H1 (cell line): ENCODE data around the gene DMAC2L. TPM values are rescaled to one million over a fixed set of nuclear protein-coding genes. Genes with fewer than 3 reads are reported as not detected.

Source experiments
- CTCF ChIA-PET: fragments of 300-600 bp; sonication (Branson Sonifier 250); formaldehyde crosslinking; loops from one replicate; lab custom pipeline; 2021; ENCODE audit not compliant: partially characterized antibody; lab: Charles Lee
- POLR2A ChIA-PET: fragments of 300-600 bp; sonication (Branson Sonifier 250); formaldehyde crosslinking; loops from one replicate; lab custom pipeline; 2021; ENCODE audit warnings: inconsistent platforms; ENCODE audit not compliant: partially characterized antibody; lab: Charles Lee
- DNase-seq, 2 experiments: peaks; one replicate each; pipeline versions ENCODE4 v3.0.0 to v3.0.0-alpha.2; 2010 to 2022; ENCODE audit warnings: low spot score in 2 of 2, low read depth in 1 of 2, mixed read lengths in 1 of 2
- FAIRE-seq: peaks from 2 replicates; lab custom pipeline; 2011; peaks lifted over from hg19 to GRCh38; lab: Jason Lieb, UNC
- H2AFZ ChIP-seq: 2 replicates; pipeline ENCODE4 v1.8.1; 2012; ENCODE audit warnings: low read length, inconsistent platforms
- H2AK5ac ChIP-seq: 2 replicates; pipeline ENCODE4 v1.6.1; 2013; ENCODE audit warnings: low read depth, low read length
- H2BK120ac ChIP-seq: replicated peaks from 2 replicates; pipeline ENCODE3; 2013; ENCODE audit warnings: low read depth, low read length, inconsistent platforms
- H2BK12ac ChIP-seq: 2 replicates; pipeline ENCODE4 v1.6.1; 2013; ENCODE audit warnings: low read depth, low read length
- H2BK15ac ChIP-seq: 2 replicates; pipeline ENCODE4 v1.6.1; 2013; ENCODE audit warnings: low read length
- H2BK20ac ChIP-seq: 2 replicates; pipeline ENCODE4 v1.6.1; 2013; ENCODE audit warnings: low read length
- H2BK5ac ChIP-seq: 2 replicates; pipeline ENCODE4 v1.6.1; 2013; ENCODE audit warnings: low read depth, low read length
- H3K14ac ChIP-seq: 2 replicates; pipeline ENCODE4 v1.6.1; 2013; ENCODE audit warnings: inconsistent platforms; ENCODE audit not compliant: insufficient read length
- H3K18ac ChIP-seq: 2 replicates; pipeline ENCODE4 v1.6.1; 2013; ENCODE audit warnings: low read length; ENCODE audit errors: extremely low read depth
- H3K23ac ChIP-seq: 2 replicates; pipeline ENCODE4 v1.6.1; 2013; ENCODE audit warnings: inconsistent platforms; ENCODE audit not compliant: insufficient read length
- H3K23me2 ChIP-seq: 2 replicates; pipeline ENCODE4 v1.6.1; 2013; ENCODE audit warnings: low read depth, low read length
- H3K27ac ChIP-seq: 2 replicates; pipeline ENCODE4 v1.6.1; 2011; ENCODE audit warnings: low read depth, low read length, inconsistent platforms
- H3K27me3 ChIP-seq, 4 experiments: replicated peaks in 1 of 4; 1 replicate in 1 of 4; 2 replicates in 3 of 4; pipeline versions ENCODE4 v1.6.1 to v1.8.1; 2011 to 2013; ENCODE audit warnings: low read length in 3 of 4, mild to moderate bottlenecking in 3 of 4, inconsistent platforms in 2 of 4, mixed read lengths in 2 of 4, moderate library complexity in 1 of 4; ENCODE audit not compliant: control insufficient read depth in 3 of 4, insufficient read depth in 3 of 4; ENCODE audit errors: extremely low read depth in 1 of 4
- H3K36me3 ChIP-seq, 4 experiments: 2 replicates each; pipeline versions ENCODE4 v1.6.1 to v1.8.1; 2011 to 2013; ENCODE audit warnings: mild to moderate bottlenecking in 4 of 4, low read length in 3 of 4, moderate library complexity in 2 of 4, control low read depth in 1 of 4, inconsistent platforms in 1 of 4; ENCODE audit not compliant: insufficient read depth in 4 of 4, control insufficient read depth in 2 of 4
- H3K4ac ChIP-seq: replicated peaks from 2 replicates; pipeline ENCODE3; 2013; ENCODE audit warnings: low read length, low read depth, mixed read lengths, inconsistent platforms; ENCODE audit not compliant: insufficient read length
- H3K4me1 ChIP-seq, 4 experiments: replicated peaks in 1 of 4; 1 replicate in 1 of 4; 2 replicates in 3 of 4; pipeline versions ENCODE4 v1.6.1 to v1.8.1; 2011 to 2013; ENCODE audit warnings: low read length in 3 of 4, inconsistent platforms in 2 of 4, mixed read lengths in 1 of 4; ENCODE audit not compliant: insufficient read depth in 4 of 4, control insufficient read depth in 3 of 4
- H3K4me2 ChIP-seq, 2 experiments: 2 replicates each; pipeline versions ENCODE4 v1.6.1 to v1.8.1; 2011 to 2013; ENCODE audit warnings: low read depth in 2 of 2, low read length in 2 of 2, control low read depth in 1 of 2, inconsistent platforms in 1 of 2, mild to moderate bottlenecking in 1 of 2; ENCODE audit not compliant: insufficient read depth in 1 of 2
- H3K4me3 ChIP-seq, 4 experiments: fragments of 200-600, 300-600 bp in 1 of 4; sonication (generic), shearing (Covaris generic), sonication (Bioruptor Twin) in 1 of 4; 2 replicates each; pipeline versions ENCODE4 v1.5.1 to v1.8.1; 2011 to 2016; ENCODE audit warnings: low read length in 4 of 4, low read depth in 3 of 4, control low read depth in 2 of 4, inconsistent platforms in 2 of 4, mild to moderate bottlenecking in 2 of 4, mixed read lengths in 1 of 4, moderate library complexity in 1 of 4; ENCODE audit not compliant: insufficient read depth in 2 of 4; ENCODE audit errors: extremely low read depth in 1 of 4
- H3K56ac ChIP-seq: replicated peaks from 2 replicates; pipeline ENCODE3; 2013; ENCODE audit warnings: low read depth, mild to moderate bottlenecking, mixed read lengths, low read length, inconsistent platforms; ENCODE audit not compliant: insufficient read length
- H3K79me1 ChIP-seq: 2 replicates; pipeline ENCODE4 v1.6.1; 2013; ENCODE audit warnings: low read depth, low read length, control low read depth
- H3K79me2 ChIP-seq, 2 experiments: 2 replicates each; pipeline versions ENCODE4 v1.6.1 to v1.8.1; 2012 to 2013; ENCODE audit warnings: low read length in 2 of 2, mild to moderate bottlenecking in 2 of 2, inconsistent platforms in 1 of 2; ENCODE audit not compliant: insufficient read depth in 2 of 2, control insufficient read depth in 1 of 2
- H3K9ac ChIP-seq, 4 experiments: replicated peaks in 1 of 4; 1 replicate in 1 of 4; 2 replicates in 3 of 4; pipeline versions ENCODE4 v1.6.1 to v1.8.1; 2011 to 2013; ENCODE audit warnings: low read depth in 3 of 4, low read length in 3 of 4, control low read depth in 2 of 4, mild to moderate bottlenecking in 2 of 4, moderate library complexity in 2 of 4, inconsistent platforms in 1 of 4; ENCODE audit errors: extremely low read depth in 1 of 4
- H3K9me3 ChIP-seq, 2 experiments: 2 replicates each; pipeline versions ENCODE4 v1.6.1 to v1.8.1; 2012 to 2013; ENCODE audit warnings: mild to moderate bottlenecking in 2 of 2, moderate library complexity in 2 of 2, control low read depth in 1 of 2, inconsistent platforms in 1 of 2, low read depth in 1 of 2, low read length in 1 of 2, mixed read lengths in 1 of 2; ENCODE audit not compliant: insufficient read depth in 2 of 2
- H4K20me1 ChIP-seq, 2 experiments: replicated peaks in 1 of 2; 2 replicates each; pipeline versions ENCODE3 to v1.8.1; 2011 to 2013; ENCODE audit warnings: inconsistent platforms in 2 of 2, low read length in 2 of 2, mild to moderate bottlenecking in 1 of 2; ENCODE audit not compliant: insufficient read depth in 2 of 2, control insufficient read depth in 1 of 2
- H4K5ac ChIP-seq: 2 replicates; pipeline ENCODE4 v1.6.1; 2013; ENCODE audit warnings: low read length, low read depth, mixed read lengths, inconsistent platforms; ENCODE audit not compliant: insufficient read length
- H4K8ac ChIP-seq: 2 replicates; pipeline ENCODE4 v1.8.0; 2013; ENCODE audit warnings: mild to moderate bottlenecking, moderate library complexity, low read length, inconsistent platforms; ENCODE audit not compliant: insufficient read depth; ENCODE audit errors: extremely low read depth
- H4K91ac ChIP-seq: replicated peaks from 2 replicates; pipeline ENCODE3; 2013; ENCODE audit warnings: low read length, mixed read lengths, inconsistent platforms; ENCODE audit not compliant: insufficient read length
- BRCA1 ChIP-seq: IDR thresholded peaks from 2 replicates; pipeline ENCODE4 v1.6.1; 2012; ENCODE audit warnings: low read depth, low read length, improper control_type of control experiment
- CBX8 ChIP-seq: fragments of 300-800, 300-1000 bp; sonication (generic); IDR thresholded peaks from 2 replicates; pipeline ENCODE4 v1.7.1; 2016; ENCODE audit warnings: low read depth, low read length, borderline replicate concordance
- CTBP2 ChIP-seq: IDR thresholded peaks from 2 replicates; pipeline ENCODE4 v1.7.0; 2011; ENCODE audit warnings: borderline replicate concordance, mild to moderate bottlenecking, moderate library complexity, mixed read lengths, low read length; ENCODE audit not compliant: insufficient read depth, insufficient read length
- EGR1 ChIP-seq: IDR thresholded peaks from 2 replicates; pipeline ENCODE4 v1.6.1; 2011; ENCODE audit warnings: low read depth, low read length, borderline replicate concordance
- HDAC2 ChIP-seq, 2 experiments: fragments of 300-600 bp in 1 of 2; sonication (generic) in 1 of 2; IDR thresholded peaks; 2 replicates each; pipeline ENCODE4 v1.6.1; 2011 to 2012; ENCODE audit warnings: low read depth in 2 of 2, low read length in 2 of 2, mild to moderate bottlenecking in 2 of 2, moderate library complexity in 2 of 2, borderline replicate concordance in 1 of 2, inconsistent platforms in 1 of 2
- JUN ChIP-seq: IDR thresholded peaks from 2 replicates; pipeline ENCODE4 v1.6.1; 2011; ENCODE audit warnings: low read depth, mild to moderate bottlenecking, improper control_type of control experiment, low read length
- JUND ChIP-seq: IDR thresholded peaks from 2 replicates; pipeline ENCODE4 v1.6.1; 2011; ENCODE audit warnings: mild to moderate bottlenecking, improper control_type of control experiment, low read length
- KDM5A ChIP-seq: fragments of 200-600 bp; IDR thresholded peaks from 2 replicates; pipeline ENCODE4 v1.7.1; 2012; ENCODE audit warnings: mild to moderate bottlenecking, low read length, inconsistent platforms, mixed read lengths
- SIX5 ChIP-seq: IDR thresholded peaks from 2 replicates; pipeline ENCODE4 v1.6.1; 2011; ENCODE audit warnings: mild to moderate bottlenecking, low read depth, low read length
- SP2 ChIP-seq: IDR thresholded peaks from 2 replicates; pipeline ENCODE4 v1.6.1; 2012; ENCODE audit warnings: mild to moderate bottlenecking, low read length, inconsistent platforms
- SRF ChIP-seq: IDR thresholded peaks from 2 replicates; pipeline ENCODE4 v1.6.1; 2011; ENCODE audit warnings: mild to moderate bottlenecking, low read depth, low read length, moderate library complexity
- TAF1 ChIP-seq: IDR thresholded peaks from 2 replicates; pipeline ENCODE4 v1.6.1; 2011; ENCODE audit warnings: mild to moderate bottlenecking, low read depth, low read length
- YY1 ChIP-seq: IDR thresholded peaks from 2 replicates; pipeline ENCODE4 v1.6.1; 2011; ENCODE audit warnings: low read depth, mild to moderate bottlenecking, low read length
- WGBS, 2 experiments: shearing (Covaris generic) in 1 of 2; methylation state at CpG; one replicate each; pipeline versions ENCODE4 v1.1.6 to v1.1.7; 2013 to 2015; ENCODE audit warnings: low lambda C conversion rate in 2 of 2, mixed read lengths in 2 of 2, inconsistent platforms in 1 of 2, low coverage in 1 of 2, missing lambda C conversion rate in 1 of 2; ENCODE audit not compliant: insufficient replicate concordance in 2 of 2, insufficient coverage in 1 of 2, insufficient read length in 1 of 2; ENCODE audit errors: extremely low coverage in 1 of 2, missing lambda C conversion rate in 1 of 2; 5-methylcytosine and 5-hydroxymethylcytosine counted together
- polyA plus RNA-seq, 7 experiments: library from polyadenylated mRNA; depleted of rRNA in 3 of 7; stranded (reverse) in 5 of 7; unstranded in 2 of 7; fragments of >200 nt in 5 of 7; fragments of 200-250 nt in 2 of 7; gene quantifications; 1 replicate in 5 of 7; 2 replicates in 1 of 7; 4 replicates in 1 of 7; pipeline versions ENCODE4 v1.2.1 to v1.2.3, GENCODE V29; 2011 to 2013; ENCODE audit warnings: missing spikeins in 2 of 7, mixed read lengths in 2 of 7
- total RNA-seq: library from RNA; stranded (reverse); fragmentation: NEBNext Ultra II Directional; extraction: Animal tissue kit (Norgen Biotek cat#: 25700); gene quantifications from 2 replicates; pipeline ENCODE4 v1.2.1, GENCODE V29; 2021

DMAC2L gene
- total and polyA plus RNA-seq, 2 of the 8 experiments (the other 6 are each of a cell fraction or from before 2014, with no cell fraction given): 20.3 to 28.9 TPM

DNA sequence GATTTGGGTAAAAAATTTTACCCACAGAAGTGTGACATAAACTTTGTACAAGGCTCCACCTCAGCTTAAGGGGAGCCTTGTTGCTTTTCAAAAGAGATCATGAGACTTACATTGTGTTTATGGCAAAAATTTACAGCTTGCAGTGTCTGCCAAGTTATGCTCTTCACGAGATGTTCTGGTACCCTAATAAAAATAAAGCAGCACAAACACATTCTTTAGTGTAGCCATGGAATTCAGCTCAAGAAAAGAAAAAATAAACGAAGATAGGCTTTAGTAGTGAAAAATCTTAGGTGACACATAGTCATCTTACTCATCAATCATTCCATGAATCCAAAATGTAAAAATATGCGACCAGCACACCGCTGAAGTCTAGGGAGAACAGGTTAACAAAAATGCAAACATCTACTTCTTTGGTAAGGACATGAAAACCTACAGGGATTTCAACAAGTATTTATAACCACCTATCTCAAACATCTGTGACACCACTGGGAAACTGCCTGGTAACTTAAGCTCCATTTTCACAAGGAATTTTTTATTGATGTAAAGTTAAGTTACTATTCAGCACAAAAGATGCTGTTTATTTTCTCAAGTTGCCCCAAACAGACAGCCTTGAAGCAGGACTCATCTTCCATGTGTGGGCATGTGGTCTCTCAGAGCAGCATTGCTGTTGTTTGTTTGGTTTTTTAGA is 32.9 kb downstream of the DMAC2L start:
- H2BK120ac ChIP-seq: no peak overlapping the region
- 84% methylated on average over 4 of the region's 4 CpGs; no CpG with 5 or more reads in 1 of the 2 experiments for WGBS, 2 experiments
- H3K4ac ChIP-seq: no peak overlapping the region
- CTCF ChIA-PET: interaction anchor here (0.6 to 2.7 kb wide), 6 partner anchors 24 to 514 kb away, joined by 3 to 13 read pairs (median 3); no protein-coding TSS in a partner anchor
- H3K9me3 ChIP-seq: no peaks in the 10 kb centered on the region
- no peaks in the 10 kb centered on the region for H3K23me2 ChIP-seq
- no peaks in the 10 kb centered on the region for H3K36me3 ChIP-seq
- no peak overlapping the region for H3K27ac ChIP-seq
- no peaks in the 10 kb centered on the region for H3K27me3 ChIP-seq
- H3K4me2 ChIP-seq: no peak overlapping the region
- H2AK5ac ChIP-seq: no peak overlapping the region
- no peak overlapping the region for H2BK12ac ChIP-seq
- H4K91ac ChIP-seq: no peak overlapping the region
- no peak overlapping the region for H3K23ac ChIP-seq
- no peak overlapping the region for H3K14ac ChIP-seq
- no peak overlapping the region for H2BK15ac ChIP-seq
- peaks cover 0 to 3% (median 2%) of the 10 kb centered on the region in 4 experiments; a peak in 4 of 7 replicates for H3K4me1 ChIP-seq
- no peak overlapping the region for H2BK20ac ChIP-seq
- H3K18ac ChIP-seq: no peak overlapping the region
- H2AFZ ChIP-seq: no peak overlapping the region
- no peak overlapping the region for H4K8ac ChIP-seq
- H3K4me3 ChIP-seq: no peak overlapping the region
- no peak overlapping the region for H4K5ac ChIP-seq
- H4K20me1 ChIP-seq: no peaks in the 10 kb centered on the region
- H2BK5ac ChIP-seq: no peak overlapping the region
- no peaks in the 10 kb centered on the region for H3K79me1 ChIP-seq
- no peak overlapping the region for H3K9ac ChIP-seq
- H3K79me2 ChIP-seq: no peaks in the 10 kb centered on the region
- no peak for DNase-seq
- no peak for FAIRE-seq
- H3K56ac ChIP-seq: no peak overlapping the region
- POLR2A ChIA-PET: interaction anchor here (1.3 kb wide), 1 partner anchor 49 kb away, joined by 4 read pairs; no protein-coding TSS in a partner anchor
- no peak for TF ChIP-seq KDM5A
- no peak for TF ChIP-seq CBX8
- TF ChIP-seq EGR1: no peak
- TF ChIP-seq CTBP2: no peak
- TF ChIP-seq SRF: no peak
- no peak for TF ChIP-seq YY1
- TF ChIP-seq TAF1: no peak
- no peak for TF ChIP-seq JUND
- no peak for TF ChIP-seq JUN
- TF ChIP-seq HDAC2 (IDR thresholded peaks at IDR 0.05; ENCODE audit: borderline replicate concordance in 1 of 2, low read depth in 2 of 2, low read length in 2 of 2): no peak
- no peak for TF ChIP-seq SP2
- TF ChIP-seq BRCA1: no peak
- no peak for TF ChIP-seq SIX5
